ENCODE data around the gene REC114. TPM values are rescaled to one million over a fixed set of nuclear protein-coding genes. Genes with fewer than 3 reads are reported as not detected.

Gene REC114
- total and polyA plus RNA-seq, 9 of the 15 experiments (the other 6 are each of a cell fraction or from before 2014, with no cell fraction given): 0.07 to 0.24 TPM; not detected in 7

- TF ChIP-seq MNT (conservative IDR thresholded peaks at IDR 0.05): peak; percentile 70 to 86
- peak in 1 of 2 experiments; percentile 53; a peak in 1 of 4 replicates for TF ChIP-seq TEAD1 (CRISPR knock-in tag; IDR thresholded peaks at IDR 0.05)
- TF ChIP-seq HDAC1 (IDR thresholded peaks at IDR 0.05): peak in 1 of 2 experiments; percentile 54; a peak in 1 of 4 replicates
- TF ChIP-seq RUNX1 (IDR thresholded peaks at IDR 0.05; ENCODE audit: low read depth): no peak
- peak; percentile 90 for TF ChIP-seq SMARCA4 (IDR thresholded peaks at IDR 0.05)
- peak; percentile 56; the same call in 1 of the 2 replicates for TF ChIP-seq ARID3A (IDR thresholded peaks at IDR 0.05; ENCODE audit: borderline replicate concordance, low read depth, low read length)
- 0 out of 2 replicates have a peak, but pooled peaks have one; percentile 33 for TF ChIP-seq ZNF239 (CRISPR knock-in tag; IDR thresholded peaks at IDR 0.05)
- TF ChIP-seq CREB5 (CRISPR knock-in tag; IDR thresholded peaks at IDR 0.05): no peak
- no peak for TF ChIP-seq HMG20A (CRISPR knock-in tag; conservative IDR thresholded peaks at IDR 0.05)
- peak; percentile 89 for TF ChIP-seq DACH1 (IDR thresholded peaks at IDR 0.05; ENCODE audit: partially characterized antibody)
- TF ChIP-seq MEF2D (tag; conservative IDR thresholded peaks at IDR 0.05; ENCODE audit: low read depth): peak; percentile 86
- TF ChIP-seq, protein P1, sequence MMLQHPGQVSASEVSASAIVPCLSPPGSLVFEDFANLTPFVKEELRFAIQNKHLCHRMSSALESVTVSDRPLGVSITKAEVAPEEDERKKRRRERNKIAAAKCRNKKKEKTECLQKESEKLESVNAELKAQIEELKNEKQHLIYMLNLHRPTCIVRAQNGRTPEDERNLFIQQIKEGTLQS (IDR thresholded peaks at IDR 0.05): peak; percentile 79
- TF ChIP-seq, protein P1 (CRISPR knock-in tag; conservative IDR thresholded peaks at IDR 0.05): no peak
- no peak for TF ChIP-seq LARP7 (IDR thresholded peaks at IDR 0.05)
- peak; percentile 80 for TF ChIP-seq EHMT2 (IDR thresholded peaks at IDR 0.05)
- TF ChIP-seq MAZ (CRISPR knock-in tag; conservative IDR thresholded peaks at IDR 0.05 in 1 of 2, IDR thresholded peaks at IDR 0.05 in 1 of 2): 0 out of 4 replicates have a peak, but pooled peaks of 1 of the 2 experiments have one; percentile 23
- TF ChIP-seq, protein P2, sequence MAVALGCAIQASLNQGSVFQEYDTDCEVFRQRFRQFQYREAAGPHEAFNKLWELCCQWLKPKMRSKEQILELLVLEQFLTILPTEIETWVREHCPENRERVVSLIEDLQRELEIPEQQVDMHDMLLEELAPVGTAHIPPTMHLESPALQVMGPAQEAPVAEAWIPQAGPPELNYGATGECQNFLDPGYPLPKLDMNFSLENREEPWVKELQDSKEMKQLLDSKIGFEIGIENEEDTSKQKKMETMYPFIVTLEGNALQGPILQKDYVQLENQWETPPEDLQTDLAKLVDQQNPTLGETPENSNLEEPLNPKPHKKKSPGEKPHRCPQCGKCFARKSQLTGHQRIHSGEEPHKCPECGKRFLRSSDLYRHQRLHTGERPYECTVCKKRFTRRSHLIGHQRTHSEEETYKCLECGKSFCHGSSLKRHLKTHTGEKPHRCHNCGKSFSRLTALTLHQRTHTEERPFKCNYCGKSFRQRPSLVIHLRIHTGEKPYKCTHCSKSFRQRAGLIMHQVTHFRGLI (CRISPR knock-in tag; IDR thresholded peaks at IDR 0.05): 0 out of 2 replicates have a peak, but pooled peaks have one; percentile 33
These were observed 31.8 kb downstream of the REC114 start (continued) for GRCh38 chr15:73474785-73475184.

All from K562 (cell line).